ENCODE measurements around the gene USP7. TPM values are rescaled to one million over a fixed set of nuclear protein-coding genes. Genes with fewer than 3 reads are reported as not detected.

Gene USP7
- total and polyA plus RNA-seq, 10 of the 15 experiments (the other 5 are each of a cell fraction or from before 2014, with no cell fraction given), result 16.2 to 133 (median 60.5) TPM

DNA sequence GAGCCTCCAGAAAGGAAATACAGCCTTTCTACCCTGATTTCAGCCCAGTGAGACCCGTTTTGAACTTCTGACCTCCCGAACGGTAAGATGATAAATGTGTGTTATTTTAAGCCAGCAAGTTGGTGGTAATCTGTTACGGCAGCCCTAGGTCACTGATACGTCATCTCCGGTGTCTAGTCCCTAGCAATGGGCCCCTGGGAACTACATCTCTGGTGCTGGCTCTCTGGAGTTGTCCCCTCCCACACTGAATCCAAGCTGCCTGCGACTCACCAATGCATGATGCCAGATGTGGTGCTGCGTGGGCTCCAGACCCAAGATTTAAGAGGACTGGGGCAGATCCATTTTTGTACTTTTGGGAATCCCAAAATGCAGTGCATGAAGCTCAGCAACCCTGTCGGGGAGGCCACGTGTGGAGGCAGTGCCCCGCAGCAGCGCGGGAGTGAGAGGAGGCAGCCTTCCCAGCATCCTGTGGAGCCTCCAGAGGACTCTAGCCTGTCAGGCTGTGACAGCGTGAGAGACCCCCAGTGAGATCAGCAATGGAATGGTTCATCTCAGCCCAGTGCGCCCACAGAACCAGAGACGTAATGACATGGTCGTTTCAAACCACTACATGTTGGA lies 43.6 kb upstream of the USP7 start (continued):
- TF ChIP-seq, protein P1, sequence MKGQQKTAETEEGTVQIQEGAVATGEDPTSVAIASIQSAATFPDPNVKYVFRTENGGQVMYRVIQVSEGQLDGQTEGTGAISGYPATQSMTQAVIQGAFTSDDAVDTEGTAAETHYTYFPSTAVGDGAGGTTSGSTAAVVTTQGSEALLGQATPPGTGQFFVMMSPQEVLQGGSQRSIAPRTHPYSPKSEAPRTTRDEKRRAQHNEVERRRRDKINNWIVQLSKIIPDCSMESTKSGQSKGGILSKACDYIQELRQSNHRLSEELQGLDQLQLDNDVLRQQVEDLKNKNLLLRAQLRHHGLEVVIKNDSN (IDR thresholded peaks at IDR 0.05; ENCODE audit: borderline replicate concordance, extremely low read length, insufficient read depth, low read depth, low read length), result no peak
- TF ChIP-seq POU2F2 (IDR thresholded peaks at IDR 0.05; ENCODE audit: borderline replicate concordance, low read depth, low read length) (no peak), CHD1 (IDR thresholded peaks at IDR 0.05; ENCODE audit: low read depth, low read length) (no peak), ZBTB11 (CRISPR knock-in tag; IDR thresholded peaks at IDR 0.05) (no peak)
- TF ChIP-seq, protein P2, sequence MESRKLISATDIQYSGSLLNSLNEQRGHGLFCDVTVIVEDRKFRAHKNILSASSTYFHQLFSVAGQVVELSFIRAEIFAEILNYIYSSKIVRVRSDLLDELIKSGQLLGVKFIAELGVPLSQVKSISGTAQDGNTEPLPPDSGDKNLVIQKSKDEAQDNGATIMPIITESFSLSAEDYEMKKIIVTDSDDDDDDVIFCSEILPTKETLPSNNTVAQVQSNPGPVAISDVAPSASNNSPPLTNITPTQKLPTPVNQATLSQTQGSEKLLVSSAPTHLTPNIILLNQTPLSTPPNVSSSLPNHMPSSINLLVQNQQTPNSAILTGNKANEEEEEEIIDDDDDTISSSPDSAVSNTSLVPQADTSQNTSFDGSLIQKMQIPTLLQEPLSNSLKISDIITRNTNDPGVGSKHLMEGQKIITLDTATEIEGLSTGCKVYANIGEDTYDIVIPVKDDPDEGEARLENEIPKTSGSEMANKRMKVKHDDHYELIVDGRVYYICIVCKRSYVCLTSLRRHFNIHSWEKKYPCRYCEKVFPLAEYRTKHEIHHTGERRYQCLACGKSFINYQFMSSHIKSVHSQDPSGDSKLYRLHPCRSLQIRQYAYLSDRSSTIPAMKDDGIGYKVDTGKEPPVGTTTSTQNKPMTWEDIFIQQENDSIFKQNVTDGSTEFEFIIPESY (IDR thresholded peaks at IDR 0.05), result no peak

Data from GM12878 (cell line).